ENCODE results near the gene TMEM260.

Gene TMEM260

DNA sequence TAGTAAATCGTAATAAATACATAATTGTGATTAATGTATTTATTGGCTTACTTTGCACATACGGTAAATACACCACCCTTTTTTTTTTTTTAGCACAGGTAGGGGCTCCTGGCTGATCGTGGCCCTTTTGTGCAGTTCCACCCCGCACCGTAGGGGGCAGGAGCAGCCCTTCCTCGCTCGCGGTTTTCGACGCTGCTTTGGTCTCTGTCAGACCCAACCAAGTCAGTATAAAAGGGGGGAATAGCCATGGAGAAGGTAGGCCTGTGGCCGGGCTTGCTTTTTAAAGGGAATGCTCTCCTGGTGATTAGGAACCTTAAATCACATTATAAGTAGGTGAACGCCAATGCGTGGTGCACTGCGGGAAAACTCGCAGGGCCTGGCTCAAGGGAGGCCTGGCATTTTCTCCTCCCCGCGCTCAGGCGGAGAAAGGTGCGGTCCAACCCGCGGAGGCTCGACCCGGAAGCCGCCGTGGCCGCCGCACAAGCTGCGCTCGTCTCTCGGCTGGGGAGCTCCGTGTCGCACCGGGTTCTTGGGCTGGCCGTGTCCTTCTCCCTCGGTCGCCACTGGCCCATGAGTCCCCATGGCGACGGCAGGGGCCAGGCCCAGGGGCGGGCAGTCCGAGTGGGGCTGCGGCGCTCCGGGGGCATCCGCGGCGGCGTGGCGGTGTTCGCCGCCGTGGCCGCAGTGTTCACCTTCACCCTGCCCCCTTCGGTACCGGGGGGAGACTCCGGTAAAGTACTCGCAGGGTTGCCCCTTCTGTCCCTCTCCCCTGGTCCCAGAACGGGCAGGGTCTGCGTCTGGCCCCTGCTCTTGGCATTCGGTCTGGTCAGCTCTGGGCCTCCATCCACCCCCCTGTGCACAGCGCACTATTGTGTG lies at the start of gene TMEM260:
TSS of gene TMEM260 (plus strand) at position 454 of the 876 bp plus-strand sequence. CDS start at position 571, 117 bp downstream.
- DNase-seq: no peak

DNA sequence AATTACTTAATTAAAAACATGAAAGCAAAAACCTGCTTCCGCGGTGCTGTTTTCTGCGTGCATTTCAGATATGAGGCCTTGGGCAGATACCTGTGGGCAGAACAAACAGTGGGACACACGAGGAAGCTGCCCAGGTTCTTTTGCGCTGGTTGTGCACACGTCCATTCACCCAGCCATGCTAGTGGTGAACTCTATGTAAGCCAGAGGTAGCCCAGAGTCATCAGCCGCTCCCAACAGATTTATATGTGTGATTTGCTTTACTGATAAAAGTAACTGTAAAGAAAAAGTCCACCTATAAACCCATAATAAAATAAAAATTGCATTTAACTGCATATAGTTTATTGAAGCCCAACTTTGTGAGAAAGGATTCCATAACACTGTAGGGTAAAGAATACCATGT lies 47.1 kb upstream of the TMEM260 start:
- DNase-seq: no peak

DNA sequence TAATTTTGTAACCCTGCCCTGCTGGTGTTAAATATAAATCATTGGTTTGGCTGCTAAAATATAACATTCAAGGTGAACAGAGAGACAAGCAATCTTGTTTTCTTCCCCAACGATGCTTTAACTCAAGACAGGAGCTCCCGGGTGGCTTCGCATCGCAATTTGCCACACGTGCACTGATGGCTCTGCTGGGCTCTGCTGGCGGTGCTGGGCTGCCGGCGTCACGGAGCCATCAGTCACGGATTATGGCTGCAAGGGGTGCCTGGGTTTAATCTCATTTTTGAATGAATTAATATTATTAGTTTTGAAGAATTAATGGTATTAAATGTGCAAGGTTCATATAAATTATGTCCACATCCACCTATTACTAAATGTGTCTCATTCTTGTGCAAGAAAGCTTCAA lies 44.9 kb upstream of the TMEM260 start:
- DNase-seq: no peak

DNA sequence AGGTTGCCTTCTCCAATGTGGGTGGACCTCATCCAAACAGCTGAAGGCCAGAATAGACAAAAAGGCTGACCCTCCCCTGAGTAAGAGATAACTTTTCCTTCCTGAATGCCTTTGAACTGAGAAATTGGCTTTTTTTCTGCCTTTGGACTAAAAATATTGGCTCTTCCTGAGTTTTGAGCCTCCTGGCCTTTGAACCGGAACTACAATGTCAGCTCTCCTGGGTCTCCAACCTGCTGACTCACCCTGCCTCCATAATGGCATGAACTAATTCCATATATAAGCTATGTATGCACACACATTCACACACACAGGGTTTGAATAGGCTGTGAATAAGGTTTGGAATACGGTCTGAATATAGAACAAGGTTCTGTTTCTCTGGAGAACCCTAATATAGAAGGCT lies 39.7 kb upstream of the TMEM260 start:
- DNase-seq: no peak

DNA sequence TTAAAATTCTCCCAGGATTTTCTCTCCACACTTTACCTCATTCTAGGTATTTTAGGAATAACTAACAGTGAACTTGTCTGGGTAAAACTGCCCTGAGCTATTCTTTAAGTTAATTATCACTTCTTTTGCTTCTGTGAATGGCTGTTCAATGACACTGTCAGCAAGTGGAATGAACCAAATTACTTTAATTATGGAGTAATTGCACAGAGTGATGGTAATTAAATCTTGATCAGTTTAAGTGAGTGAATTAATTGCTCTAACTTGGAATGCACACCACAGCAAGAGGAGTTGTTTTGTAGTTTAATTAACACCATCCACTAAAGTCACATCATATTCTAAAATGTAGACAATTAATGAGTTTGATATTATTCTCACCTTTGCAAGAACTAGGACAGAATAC lies 36.2 kb upstream of the TMEM260 start:
- no peak for DNase-seq

DNA sequence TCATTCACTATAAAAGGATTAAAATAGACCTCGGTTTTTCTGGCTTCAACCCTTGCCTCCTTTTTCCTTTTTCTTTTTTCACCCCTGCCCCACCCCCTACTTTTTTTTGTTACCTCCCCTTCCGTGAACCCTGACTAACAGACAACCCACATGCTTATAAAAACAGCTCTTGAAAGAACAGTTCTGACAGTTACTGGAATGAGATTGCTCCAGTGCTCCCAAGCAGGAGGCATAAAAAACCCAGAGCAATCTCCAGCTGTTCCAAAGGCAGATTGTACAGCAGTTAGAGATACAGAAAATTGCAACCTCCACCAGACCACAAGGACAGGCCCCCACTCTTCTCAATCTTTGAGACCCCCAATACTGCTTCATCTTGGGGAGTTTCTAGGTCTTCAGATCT lies 29.9 kb upstream of the TMEM260 start:
- no peak for DNase-seq

DNA sequence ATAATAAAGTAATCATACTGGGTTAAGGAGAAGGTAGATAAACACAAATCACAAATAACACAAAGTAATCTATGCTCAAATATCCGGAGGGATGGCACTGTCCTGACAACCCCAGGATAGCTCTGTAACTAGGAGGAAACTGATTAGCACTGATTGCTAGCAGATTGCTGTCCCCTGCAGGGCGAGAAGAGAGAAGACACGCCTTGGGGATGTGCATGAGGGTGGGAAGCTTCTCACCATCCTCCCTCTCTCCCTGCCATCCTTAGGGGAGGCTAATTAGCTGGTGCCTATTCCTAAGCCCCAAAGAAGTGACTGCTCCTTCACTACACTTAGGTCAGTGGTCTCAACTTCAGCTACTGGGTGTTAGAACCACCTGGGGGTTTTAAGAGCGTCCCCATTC lies 27.0 kb upstream of the TMEM260 start:
- no peak for DNase-seq

DNA sequence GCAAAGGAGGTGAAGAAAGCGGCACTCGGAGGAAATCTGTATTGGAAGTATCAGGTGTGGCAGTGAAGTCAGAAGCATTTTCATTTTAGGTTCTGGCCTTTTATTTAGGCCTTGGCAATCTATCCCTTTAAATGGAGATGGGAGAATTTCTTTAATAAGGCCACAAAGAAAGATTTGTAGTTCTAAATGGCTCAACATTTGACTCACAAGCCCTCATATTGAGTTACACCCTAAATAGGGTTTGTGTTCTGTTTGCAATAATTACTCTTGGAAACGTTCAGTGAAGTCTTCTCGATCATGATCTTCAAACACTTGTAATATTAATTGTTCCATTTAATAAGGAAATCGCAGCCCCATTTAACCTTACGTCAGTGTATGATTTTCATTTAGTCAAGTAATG lies 25.3 kb upstream of the TMEM260 start:
- DNase-seq: no peak

DNA sequence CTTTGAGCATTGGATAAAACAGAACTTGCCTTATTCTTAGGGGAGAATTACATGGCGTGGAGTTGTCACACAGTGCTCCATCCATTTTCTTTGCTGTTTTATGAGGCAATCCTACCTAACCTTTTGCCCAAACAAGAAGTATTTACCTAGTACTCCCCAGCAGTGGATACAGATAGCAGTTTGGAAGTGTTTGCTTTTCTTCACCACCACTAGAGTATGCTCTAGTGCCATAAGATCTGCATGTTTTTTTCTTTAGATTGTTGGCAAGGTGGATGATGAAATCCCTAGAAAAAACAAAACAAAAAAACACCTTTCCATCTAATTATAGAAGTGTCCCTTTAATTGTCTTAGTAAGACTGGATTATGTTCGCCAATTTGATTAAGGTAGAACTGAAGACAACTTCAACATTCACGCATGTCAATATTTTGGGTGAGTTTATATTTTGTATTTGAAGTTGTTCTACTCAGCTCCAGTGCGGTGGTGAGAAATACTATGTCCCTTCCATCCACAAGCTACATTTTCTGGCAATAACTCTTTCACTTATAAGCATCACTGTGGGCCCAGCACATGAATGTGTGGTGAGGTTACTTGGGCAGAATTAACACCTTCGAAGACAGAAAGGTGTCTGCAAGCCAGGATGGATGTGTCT lies 23.6 kb upstream of the TMEM260 start:
- DNase-seq: no peak

DNA sequence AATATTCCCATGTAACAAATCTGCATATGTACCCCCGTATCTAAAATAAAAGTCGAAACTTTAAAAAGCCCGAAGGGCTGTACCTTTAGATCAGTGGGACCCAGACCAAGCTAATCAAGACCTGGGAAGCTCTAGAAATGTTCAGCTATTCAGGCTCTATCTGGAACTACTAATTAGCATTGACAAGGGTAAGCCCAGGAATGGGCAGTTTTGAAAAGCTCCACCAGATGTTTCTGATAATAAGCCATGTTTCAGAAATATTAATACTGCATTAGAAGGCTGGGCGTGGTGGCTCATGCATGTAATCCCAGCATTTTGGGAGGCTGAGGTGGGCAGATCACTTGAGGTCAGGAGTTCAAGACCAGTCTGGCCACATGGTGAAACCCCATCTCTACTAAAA lies 20.4 kb upstream of the TMEM260 start:
- no peak for DNase-seq

DNA sequence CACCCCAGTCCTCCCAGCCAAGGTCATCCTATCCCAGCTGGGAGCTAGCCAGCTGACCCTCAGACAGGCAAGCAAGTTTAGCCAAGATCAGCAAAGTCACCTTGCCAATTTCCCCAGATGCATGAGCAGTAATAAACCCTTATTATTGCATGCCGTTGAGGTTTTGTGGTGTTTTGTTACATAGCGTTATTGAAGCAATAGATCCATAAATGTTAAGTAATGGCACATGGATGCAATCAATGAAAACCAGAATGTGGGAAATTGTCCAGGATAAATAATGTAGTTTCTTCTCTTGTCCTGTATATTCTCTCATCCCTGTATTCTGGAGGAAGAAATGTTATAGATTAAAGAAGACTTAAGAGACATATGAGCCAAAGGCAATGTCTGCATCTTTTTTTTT lies 18.0 kb upstream of the TMEM260 start:
- no peak for DNase-seq

DNA sequence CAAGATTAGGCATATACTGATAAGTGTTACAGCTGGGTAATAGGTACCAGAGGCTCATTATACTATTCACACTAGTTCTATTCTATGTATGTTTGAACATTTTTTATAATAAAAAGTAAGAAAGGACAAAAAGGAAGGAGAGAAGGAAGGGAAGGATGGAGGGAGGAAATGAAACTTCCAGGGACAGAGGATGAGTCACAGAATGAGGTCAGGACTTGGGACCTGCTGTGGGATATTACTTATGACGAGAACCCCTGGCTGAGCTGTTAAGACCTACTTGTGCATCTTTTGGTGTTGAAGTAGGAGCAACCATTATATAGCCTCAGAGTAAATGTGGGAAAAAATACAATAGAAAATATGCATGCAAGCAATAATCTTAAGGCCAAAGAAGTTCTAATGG lies 16.7 kb upstream of the TMEM260 start:
- no peak for DNase-seq

DNA sequence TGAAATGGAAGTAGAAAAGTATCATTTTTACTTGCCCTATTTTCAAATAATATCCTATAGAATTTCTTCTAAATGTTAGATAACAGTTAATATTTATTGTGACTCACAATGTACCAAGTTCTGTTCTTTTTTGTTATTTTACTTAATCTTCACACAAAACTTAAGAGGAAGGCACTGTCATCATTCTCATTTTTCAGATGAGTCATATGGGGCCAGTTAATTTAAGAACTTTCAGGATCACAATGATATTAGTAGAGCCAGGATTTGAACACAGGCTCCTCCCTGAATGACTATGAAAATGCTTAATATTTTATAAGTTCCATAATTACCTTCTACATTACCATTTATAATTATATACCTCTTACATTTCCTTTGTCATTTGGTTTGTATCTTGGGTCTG lies 10.4 kb upstream of the TMEM260 start:
- DNase-seq: no peak

DNA sequence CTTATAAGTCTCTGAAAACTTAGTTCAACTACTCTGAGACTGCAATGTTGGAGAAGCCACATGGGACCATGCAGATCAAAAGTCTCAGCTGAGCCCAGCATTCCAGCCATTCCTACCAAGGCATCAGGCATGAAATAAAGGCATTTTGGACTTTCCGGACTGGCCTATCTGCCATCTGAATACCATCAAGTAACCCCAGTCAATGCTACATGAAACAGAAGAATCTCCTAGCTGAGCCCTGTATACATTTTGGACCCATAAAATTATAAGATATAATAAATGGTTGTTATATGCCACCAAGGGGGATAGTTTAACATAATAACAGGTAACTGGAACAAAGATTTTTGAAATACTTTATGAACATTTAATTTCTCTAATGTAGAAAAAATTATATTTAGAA lies 9.3 kb upstream of the TMEM260 start:
- no peak for DNase-seq

DNA sequence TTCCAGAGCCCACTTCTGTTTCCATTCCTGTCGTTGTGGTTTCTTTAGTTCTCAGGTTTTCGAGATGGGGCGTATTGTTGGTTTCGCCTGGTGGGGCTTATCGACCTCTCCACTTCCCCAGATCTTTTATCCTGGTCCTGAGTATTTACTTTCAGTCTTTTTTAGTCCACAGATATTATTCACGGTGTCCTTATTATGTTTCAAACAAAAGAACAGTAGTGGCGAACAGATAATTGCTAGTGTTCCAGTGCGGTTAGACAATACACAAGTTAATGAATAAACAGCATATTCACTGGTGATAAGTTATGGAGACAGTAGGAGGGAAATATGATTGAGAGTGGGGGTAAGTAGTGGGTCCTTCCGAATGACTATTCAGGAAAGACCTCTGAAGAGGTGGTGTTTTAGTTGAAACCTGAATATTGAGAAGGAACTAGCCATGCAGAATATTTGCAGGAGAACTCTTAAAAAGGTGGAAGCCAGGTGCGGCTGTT lies 668 bp downstream of the TMEM260 start:
- no peak for DNase-seq

DNA sequence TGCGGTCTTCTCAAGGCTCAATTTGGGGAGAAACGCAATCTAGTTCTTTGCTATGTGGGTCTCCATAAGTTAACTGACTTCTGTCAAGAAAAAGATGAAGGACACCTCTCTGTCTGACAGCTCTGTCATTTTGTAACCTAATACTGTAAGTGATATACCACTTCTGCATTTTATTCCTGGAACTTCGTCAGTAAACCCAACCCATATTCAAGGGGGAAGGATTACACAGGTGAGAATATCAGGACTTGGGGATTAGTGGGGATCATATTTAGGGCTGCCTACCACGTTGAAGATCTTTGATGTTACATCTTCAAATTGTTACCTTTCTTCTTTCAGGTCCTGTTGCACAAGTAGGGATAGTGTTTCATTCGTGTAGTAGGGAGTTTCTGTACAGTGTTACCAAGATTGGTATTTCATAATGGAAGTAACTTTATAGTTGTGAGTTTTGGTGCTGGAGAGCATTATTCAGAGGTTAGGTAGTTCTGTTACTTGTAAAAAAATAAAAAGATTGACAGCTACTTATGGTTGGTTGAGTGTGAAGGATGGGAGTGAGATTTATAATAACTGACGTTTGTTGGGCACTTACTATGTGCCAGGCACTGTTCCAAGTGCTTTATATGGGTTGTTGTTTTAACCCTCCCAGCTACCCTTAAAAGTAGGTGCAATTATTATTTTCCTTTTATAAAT lies 1.6 kb downstream of the TMEM260 start:
- DNase-seq: no peak

DNA sequence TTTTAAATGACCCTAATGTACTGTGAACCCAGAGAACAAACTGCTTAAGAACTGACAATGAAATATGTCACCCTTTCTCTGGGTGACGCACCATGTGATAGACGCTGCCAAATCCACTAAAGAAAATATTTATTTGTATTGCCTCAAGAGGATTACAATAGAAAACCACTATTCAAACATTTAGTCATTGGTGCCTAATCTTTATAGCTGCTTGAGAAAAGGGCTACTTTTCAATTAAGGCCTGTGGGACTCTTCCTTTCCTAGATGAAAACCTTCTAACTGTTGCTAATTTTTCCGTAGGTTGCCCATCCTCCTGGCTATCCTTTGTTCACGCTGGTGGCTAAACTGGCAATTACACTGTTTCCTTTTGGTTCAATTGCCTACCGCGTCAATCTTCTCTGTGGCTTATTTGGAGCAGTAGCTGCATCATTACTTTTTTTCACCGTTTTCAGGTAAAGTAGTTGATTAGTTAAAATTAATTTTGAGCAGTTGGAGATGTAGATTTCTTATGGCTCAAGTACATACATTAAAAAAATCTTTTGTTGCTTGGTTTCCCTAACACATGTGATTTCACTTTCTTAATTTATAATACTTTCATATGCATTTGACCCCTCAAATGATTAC lies 6.0 kb downstream of the TMEM260 start:
- no peak for DNase-seq

DNA sequence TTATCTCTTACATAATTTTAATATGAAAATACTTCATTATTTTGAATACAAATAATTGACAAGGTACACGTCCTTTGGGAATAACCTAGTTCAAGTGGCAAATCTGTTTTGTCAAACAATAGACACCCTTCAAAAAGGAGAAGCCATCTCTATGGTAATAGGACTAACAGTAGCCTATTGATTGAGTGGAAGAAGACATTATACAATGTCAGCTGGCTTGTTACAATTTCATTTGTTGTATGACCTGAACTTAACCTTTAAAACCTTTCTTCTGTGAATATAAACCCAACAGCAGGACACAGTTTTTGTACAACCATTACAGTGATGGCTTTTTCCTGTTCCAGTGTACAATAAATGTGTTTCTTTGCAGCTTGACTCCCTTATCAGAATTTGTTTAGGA lies 8.1 kb downstream of the TMEM260 start:
- no peak for DNase-seq

DNA sequence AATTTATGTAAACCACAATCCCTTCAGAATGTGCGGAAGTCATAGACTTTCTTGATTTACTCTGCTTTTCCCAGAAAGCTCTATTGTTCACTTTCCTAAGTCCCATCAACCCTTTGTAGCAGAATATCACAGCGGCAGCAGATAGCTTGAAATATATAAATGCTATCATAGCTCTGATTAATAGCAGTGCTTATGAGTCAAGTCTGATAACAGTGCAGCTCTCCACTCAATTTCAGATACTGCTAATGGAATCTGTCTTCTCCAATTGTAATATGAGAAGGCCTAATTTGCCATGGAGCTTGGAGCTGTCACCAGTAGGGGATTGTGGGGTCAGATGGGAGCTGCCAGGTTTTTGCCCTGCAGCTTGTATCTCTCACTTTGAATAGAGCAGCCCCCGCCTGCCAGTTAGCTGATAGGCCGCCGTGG lies 10.9 kb downstream of the TMEM260 start:
- no peak for DNase-seq

DNA sequence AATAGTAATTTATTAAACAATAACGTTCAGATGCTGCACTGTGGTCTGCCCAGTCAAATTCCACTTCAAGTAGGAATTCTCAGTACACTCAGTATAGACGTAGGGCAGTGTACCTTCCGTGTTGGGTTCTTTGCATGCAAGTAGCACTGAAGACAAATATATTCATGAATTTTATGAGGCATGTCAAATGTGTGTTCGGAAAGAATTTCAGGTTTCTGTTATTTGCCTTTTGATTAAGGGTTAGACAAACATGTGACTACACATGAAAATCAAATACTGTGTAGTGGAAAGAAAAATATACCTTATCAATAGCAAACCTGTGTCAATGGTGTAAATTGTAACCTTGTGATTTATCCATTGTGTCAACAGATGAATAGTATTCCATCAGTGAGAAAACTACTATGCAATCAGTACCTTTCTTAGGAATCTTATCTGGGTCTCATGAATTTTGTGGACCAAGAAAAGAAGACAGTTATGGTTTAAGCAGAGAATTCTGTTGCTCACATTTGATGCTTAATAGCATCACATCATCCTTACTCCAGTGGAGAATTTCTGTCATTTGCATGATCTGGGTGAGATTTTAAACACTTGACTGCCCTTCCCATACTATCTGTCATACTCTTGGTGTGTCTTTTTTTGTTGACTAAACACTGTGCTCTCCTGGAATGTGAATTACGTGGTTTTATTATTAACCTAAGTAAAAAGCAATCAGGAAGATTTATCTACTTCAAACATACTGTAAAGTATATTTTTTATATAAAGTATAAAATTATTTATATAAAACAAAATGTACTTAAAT lies 13.3 kb downstream of the TMEM260 start:
- DNase-seq: no peak

DNA sequence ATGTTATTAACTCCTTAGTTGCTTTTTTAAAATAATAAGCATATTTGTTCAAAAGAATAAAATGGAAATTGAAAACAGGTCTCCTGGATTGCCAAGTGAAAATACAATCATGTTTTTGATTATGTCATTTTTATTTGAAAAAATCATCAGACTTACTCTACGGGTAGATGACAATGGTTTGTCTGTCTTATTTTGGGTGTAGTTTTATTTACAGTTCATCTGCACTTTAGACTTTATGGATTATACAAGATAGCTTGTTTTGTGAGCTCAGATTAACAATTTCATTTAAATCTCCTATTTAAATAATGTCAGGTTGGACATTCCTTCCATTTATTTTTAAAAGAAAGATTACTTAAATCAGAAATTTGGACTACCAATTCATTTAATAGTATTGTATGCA lies 14.8 kb downstream of the TMEM260 start:
- DNase-seq: no peak

DNA sequence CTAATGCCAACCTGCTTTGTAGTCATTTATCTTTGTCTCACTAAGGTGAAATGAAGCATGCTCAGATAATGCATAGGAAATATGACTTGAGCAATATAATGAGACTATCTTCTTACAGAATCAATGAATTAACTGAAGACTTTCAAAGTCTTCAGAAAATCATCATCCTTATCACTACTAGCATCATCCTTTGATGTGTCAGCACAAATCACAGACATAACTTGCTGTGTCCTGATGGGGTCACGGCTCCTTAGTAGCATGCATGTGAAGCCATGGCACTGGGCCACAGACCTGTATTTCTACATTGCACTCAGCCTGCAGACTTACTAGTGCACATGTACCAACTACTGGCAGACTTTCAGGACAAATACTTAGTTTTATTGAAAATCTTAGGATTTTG lies 18.9 kb downstream of the TMEM260 start:
- no peak for DNase-seq

Data from cortex of kidney (tissue), 1 donor.